Lower leg skin (tissue), 3 donors: Measurements from ENCODE around the gene CDKAL1.

Experiments
- CTCF ChIP-seq, 3 donors: fragments of 450-650 bp; IDR thresholded peaks; one replicate each; pipeline ENCODE4 v1.5.1; 2016; ENCODE audit warnings: antibody characterized with exemption in 3 of 3, mild to moderate bottlenecking in 3 of 3, moderate library complexity in 2 of 3
- POLR2A ChIP-seq, 2 donors: fragments of 450-650 bp; IDR thresholded peaks; one replicate each; pipeline ENCODE4 v1.6.1; 2016 to 2017; ENCODE audit warnings: antibody characterized with exemption in 2 of 2, mild to moderate bottlenecking in 1 of 2, moderate library complexity in 1 of 2

GRCh38 chr6:21193790-21194475 lies 659.7 kb downstream of the CDKAL1 start:
- TF ChIP-seq CTCF (IDR thresholded peaks at IDR 0.05): no peak
- no peak for TF ChIP-seq POLR2A (IDR thresholded peaks at IDR 0.05)
